GM12878 (cell line): Measurements from ENCODE around the gene FAT4. TPM values are rescaled to one million over a fixed set of nuclear protein-coding genes. Genes with fewer than 3 reads are reported as not detected.

ENCODE experiments used
- ATAC-seq: fragments of 200-7000 bp; cut with Tn5 transposase; 3 replicates; pipeline ENCODE4 v1.9.1; 2020; ENCODE audit warnings: mild to moderate bottlenecking, moderate library complexity
- BruUV-seq: library from RNA; stranded (reverse); fragments of 400-500 nt; replicated peaks from 2 replicates; lab custom pipeline; 2021; lab: Mats Ljungman, UMichigan
- CTCF ChIA-PET: fragments of 300-600 bp; sonication (Branson Sonifier 250); formaldehyde crosslinking; extraction: SDS; loops from one replicate; lab custom pipeline; 2021; ENCODE audit warnings: inconsistent platforms; lab: Yijun Ruan, JAX
- POLR2A ChIA-PET: fragments of 350-600 bp; formaldehyde crosslinking; extraction: SDS; loops from one replicate; lab custom pipeline; 2021; ENCODE audit warnings: inconsistent platforms; lab: Charles Lee
- RAD21 ChIA-PET: fragments of 300-600 bp; sonication (Branson Sonifier 250); formaldehyde crosslinking; loops from one replicate; lab custom pipeline; 2023; ENCODE audit warnings: antibody characterized with exemption; ENCODE audit not compliant: unreplicated experiment; lab: Charles Lee
- SMC1A ChIA-PET: fragments of 300-600 bp; sonication (Branson Sonifier 250); formaldehyde crosslinking; loops from one replicate; lab custom pipeline; 2023; ENCODE audit not compliant: unreplicated experiment, uncharacterized antibody; lab: Charles Lee
- DNase-seq: peaks from one replicate; pipeline ENCODE4 v3.0.0-alpha.2; 2011; ENCODE audit warnings: low read depth, low spot score
- FAIRE-seq: peaks from 3 replicates; lab custom pipeline; 2011; peaks lifted over from hg19 to GRCh38; lab: Jason Lieb, UNC
- H2AFZ ChIP-seq: 2 replicates; pipeline ENCODE4 v1.6.0; 2011; ENCODE audit warnings: low read depth, low read length, control low read depth; ENCODE audit not compliant: control insufficient read depth
- H3K27ac ChIP-seq: 2 replicates; pipeline ENCODE4 v1.5.1; 2011; ENCODE audit warnings: control low read depth; ENCODE audit not compliant: control insufficient read depth, insufficient read depth
- H3K27me3 ChIP-seq, 2 experiments: replicated peaks in 1 of 2; 2 replicates each; pipeline versions ENCODE4 v1.6.0 to v1.6.1; 2011; ENCODE audit warnings: low read length in 1 of 2; ENCODE audit not compliant: control insufficient read depth in 2 of 2, insufficient read depth in 2 of 2
- H3K36me3 ChIP-seq, 2 experiments: 2 replicates each; pipeline ENCODE4 v1.5.1; 2011; ENCODE audit warnings: low read length in 1 of 2; ENCODE audit not compliant: control insufficient read depth in 2 of 2, insufficient read depth in 2 of 2
- H3K4me1 ChIP-seq: 2 replicates; pipeline ENCODE4 v1.6.1; 2011; ENCODE audit warnings: mild to moderate bottlenecking, low read length, moderate library complexity, mixed read lengths; ENCODE audit not compliant: control insufficient read depth, insufficient read depth
- H3K4me2 ChIP-seq: 2 replicates; pipeline ENCODE4 v1.6.0; 2011; ENCODE audit warnings: control low read depth; ENCODE audit not compliant: control insufficient read depth, insufficient read depth
- H3K4me3 ChIP-seq: fragments of 200-600 bp; sonication (generic); 2 replicates; pipeline ENCODE4 v1.5.1; 2016
- H3K79me2 ChIP-seq: 2 replicates; pipeline ENCODE4 v1.6.0; 2011; ENCODE audit warnings: low read length; ENCODE audit not compliant: control insufficient read depth, insufficient read depth
- H3K9ac ChIP-seq: 2 replicates; pipeline ENCODE4 v1.8.0; 2011; ENCODE audit warnings: low read length, control low read depth, mixed read lengths; ENCODE audit not compliant: control insufficient read depth, insufficient read depth
- H3K9me3 ChIP-seq: replicated peaks from 3 replicates; pipeline ENCODE4 v1.5.1; 2011; ENCODE audit warnings: mild to moderate bottlenecking, low read length; ENCODE audit not compliant: control insufficient read depth, insufficient read depth
- H4K20me1 ChIP-seq: 2 replicates; pipeline ENCODE4 v1.6.0; 2011; ENCODE audit not compliant: control insufficient read depth, insufficient read depth
- BMI1 ChIP-seq: fragments of 450-650 bp; IDR thresholded peaks from 2 replicates; pipeline ENCODE4 v1.6.1; 2016; ENCODE audit warnings: mild to moderate bottlenecking, moderate library complexity, borderline replicate concordance
- CBFB ChIP-seq: IDR thresholded peaks from 2 replicates; pipeline ENCODE4 v1.6.1; 2016; ENCODE audit warnings: antibody characterized with exemption, low read depth
- CBX5 ChIP-seq: sonication (generic); IDR thresholded peaks from 2 replicates; pipeline ENCODE4 v1.6.1; 2016; ENCODE audit warnings: low read depth, moderate library complexity, mild to moderate bottlenecking, inconsistent platforms
- CEBPB ChIP-seq, 2 experiments: fragments of 150-350 bp in 1 of 2; IDR thresholded peaks; 2 replicates each; pipeline ENCODE4 v1.6.1; 2012 to 2014; ENCODE audit warnings: low read depth in 2 of 2, low read length in 2 of 2, borderline replicate concordance in 1 of 2, inconsistent platforms in 1 of 2
- CREM ChIP-seq: IDR thresholded peaks from 2 replicates; pipeline ENCODE4 v1.6.1; 2014; ENCODE audit warnings: antibody characterized with exemption, low read depth
- DPF2 ChIP-seq: fragments of 450-650 bp; IDR thresholded peaks from 2 replicates; pipeline ENCODE4 v1.6.1; 2017; ENCODE audit warnings: mild to moderate bottlenecking
- E2F4 ChIP-seq: IDR thresholded peaks from 2 replicates; pipeline ENCODE4 v1.6.1; 2012; ENCODE audit warnings: low read depth, low read length, improper control_type of control experiment
- ELK1 ChIP-seq: IDR thresholded peaks from 2 replicates; pipeline ENCODE4 v1.6.1; 2012; ENCODE audit warnings: low read depth, low read length, improper control_type of control experiment
- GABPA ChIP-seq: IDR thresholded peaks from 2 replicates; pipeline ENCODE4 v1.6.1; 2014; ENCODE audit warnings: antibody characterized with exemption, low read depth, mild to moderate bottlenecking, inconsistent platforms
- HDAC6 ChIP-seq: fragments of 200-600 bp; sonication (generic); IDR thresholded peaks from one replicate; pipeline ENCODE4 v1.8.0; 2017; ENCODE audit warnings: antibody characterized with exemption; ENCODE audit not compliant: unreplicated experiment
- MEF2A ChIP-seq: IDR thresholded peaks from 2 replicates; pipeline ENCODE4 v1.6.1; 2011; ENCODE audit warnings: low read depth, mild to moderate bottlenecking, low read length, moderate library complexity; ENCODE audit not compliant: insufficient read depth
- MTA2 ChIP-seq: fragments of 450-650 bp; IDR thresholded peaks from 2 replicates; pipeline ENCODE4 v1.6.1; 2016; ENCODE audit warnings: low read depth, mild to moderate bottlenecking, moderate library complexity
- NFXL1 ChIP-seq: fragments of 450-650 bp; IDR thresholded peaks from 2 replicates; pipeline ENCODE4 v1.6.1; 2017; ENCODE audit warnings: antibody characterized with exemption, mild to moderate bottlenecking, borderline replicate concordance
- NR2C1 ChIP-seq: fragments of 450-650 bp; IDR thresholded peaks from 2 replicates; pipeline ENCODE4 v1.6.1; 2017; ENCODE audit warnings: antibody characterized with exemption, mild to moderate bottlenecking, moderate library complexity
- POLR2A ChIP-seq: IDR thresholded peaks from 2 replicates; pipeline ENCODE4 v1.6.1; 2011; ENCODE audit warnings: low read depth, mild to moderate bottlenecking, low read length
- RELB ChIP-seq: fragments of 450-650 bp; IDR thresholded peaks from 2 replicates; pipeline ENCODE4 v1.6.1; 2017; ENCODE audit warnings: low read depth, mild to moderate bottlenecking, moderate library complexity
- SIX5 ChIP-seq: IDR thresholded peaks from 2 replicates; pipeline ENCODE4 v1.6.1; 2011; ENCODE audit warnings: mild to moderate bottlenecking, low read depth, low read length, moderate library complexity; ENCODE audit not compliant: severe bottlenecking
- SMAD1 ChIP-seq: fragments of 450-650 bp; IDR thresholded peaks from 2 replicates; pipeline ENCODE4 v1.6.1; 2018; ENCODE audit warnings: mild to moderate bottlenecking, low read depth; ENCODE audit not compliant: partially characterized antibody
- SUZ12 ChIP-seq: fragments of 200-600 bp; sonication (generic); IDR thresholded peaks from one replicate; pipeline ENCODE4 v1.6.1; 2018; ENCODE audit warnings: antibody characterized with exemption, mild to moderate bottlenecking; ENCODE audit not compliant: unreplicated experiment
- TAF1 ChIP-seq: IDR thresholded peaks from 2 replicates; pipeline ENCODE4 v1.6.1; 2011; ENCODE audit warnings: mild to moderate bottlenecking, low read depth, low read length, borderline replicate concordance
- USF1 ChIP-seq: IDR thresholded peaks from 2 replicates; pipeline ENCODE4 v1.6.1; 2011; ENCODE audit warnings: borderline replicate concordance, low read depth, mild to moderate bottlenecking, moderate library complexity, mixed read lengths, low read length; ENCODE audit not compliant: insufficient read depth; ENCODE audit errors: extremely low read length
- YBX1 ChIP-seq: fragments of 450-650 bp; IDR thresholded peaks from 2 replicates; pipeline ENCODE4 v1.6.1; 2016; ENCODE audit warnings: antibody characterized with exemption
- ZBED1 ChIP-seq: IDR thresholded peaks from 2 replicates; pipeline ENCODE4 v1.6.1; 2016; ENCODE audit warnings: borderline replicate concordance
- ZNF24 ChIP-seq: fragments of 450-650 bp; IDR thresholded peaks from 2 replicates; pipeline ENCODE4 v1.6.1; 2017; ENCODE audit warnings: antibody characterized with exemption, mild to moderate bottlenecking
- WGBS: methylation state at CpG from one replicate; pipeline ENCODE4 v1.1.6; 2016; ENCODE audit warnings: low lambda C conversion rate; ENCODE audit not compliant: insufficient replicate concordance, insufficient coverage; ENCODE audit errors: missing lambda C conversion rate; 5-methylcytosine and 5-hydroxymethylcytosine counted together
- in situ Hi-C: fragments of 300-500 bp; cut with MboI; formaldehyde crosslinking; loops from 9 replicates; pipeline ENCODE4 v1.14.3; 2018; ENCODE audit warnings: mixed read lengths
- intact Hi-C: fragments of 100-400 bp; cut with micrococcal nuclease; formaldehyde crosslinking; loops from one replicate; pipeline ENCODE4 v1.14.2; 2022; ENCODE audit not compliant: unreplicated experiment
- polyA plus RNA-seq, 11 experiments: library from polyadenylated mRNA; depleted of rRNA in 4 of 11; unstranded in 6 of 11; stranded (reverse) in 5 of 11; fragments of >200 nt; fragmentation: Nextera tagmentation in 4 of 11; fragmentation: Illumina TruSeq in 1 of 11; extraction: Ambion mirVana in 4 of 11; extraction: Trizol in 1 of 11; gene quantifications; 1 replicate in 1 of 11; 2 replicates in 10 of 11; pipeline versions ENCODE4 v1.2.1 to v1.2.3, GENCODE V29; 2011 to 2016; ENCODE audit warnings: inconsistent platforms in 2 of 11, missing spikeins in 2 of 11, low read depth in 1 of 11
- total RNA-seq, 4 experiments: library from RNA; depleted of rRNA in 3 of 4; stranded (reverse); fragments of >200 nt in 3 of 4; fragmentation: Illumina TruSeq in 1 of 4; extraction: Trizol in 1 of 4; gene quantifications; 2 replicates each; pipeline versions ENCODE4 v1.2.1 to v1.2.3, GENCODE V29; 2013 to 2021

The FAT4 gene
- total and polyA plus RNA-seq, 10 of the 15 experiments (the other 5 are each of a cell fraction or from before 2014, with no cell fraction given): 0.03 TPM; not detected in 9

GRCh38 chr4:125325733-125326132 is 11.0 kb downstream of the FAT4 start (continued):
- no peak for TF ChIP-seq E2F4
- no peak for TF ChIP-seq CBX5
- no peak for TF ChIP-seq CBFB
- no peak for TF ChIP-seq POLR2A
- TF ChIP-seq HDAC6: no peak
- no peak for TF ChIP-seq GABPA
- TF ChIP-seq CREM: no peak
- no peak for TF ChIP-seq ZBED1
- TF ChIP-seq NFXL1: no peak
- TF ChIP-seq SUZ12: no peak
- TF ChIP-seq ZNF24: no peak
- TF ChIP-seq SIX5: no peak
- TF ChIP-seq, all 136 proteins: peak for 0

GRCh38 chr4:125331116-125331515 is 16.4 kb downstream of the FAT4 start:
- Histone ChIP-seq H3K9ac (no peak overlapping the region), H4K20me1 (no peaks in the 10 kb centered on the region), H3K9me3 (no peaks in the 10 kb centered on the region), H3K4me1 (no peaks in the 10 kb centered on the region), H3K4me3 (no peak overlapping the region), H3K27ac (no peak overlapping the region), H3K36me3 (no peaks in the 10 kb centered on the region), H3K79me2 (no peaks in the 10 kb centered on the region), H3K4me2 (no peak overlapping the region), H3K27me3 (no peaks in the 10 kb centered on the region), H2AFZ (no peak overlapping the region)
- ChIA-PET SMC1A (interaction anchor here (0.9 kb wide), 2 partner anchors 10 to 53 kb away, joined by 3 read pairs; no protein-coding TSS in a partner anchor), RAD21 (no interaction called here), CTCF (no interaction called here), POLR2A (no interaction called here)
- BruUV-seq: no TSS peak
- intact Hi-C loops (no loop called here), in situ Hi-C loops (no loop called here)
- ATAC-seq: no peak
- FAIRE-seq: no peak
- no peak for DNase-seq
- no peak for TF ChIP-seq YBX1
- no peak for TF ChIP-seq RELB
- TF ChIP-seq TAF1: no peak
- no peak for TF ChIP-seq MEF2A
- TF ChIP-seq BMI1: no peak
- no peak for TF ChIP-seq SMAD1
- no peak for TF ChIP-seq USF1
- no peak for TF ChIP-seq CEBPB (IDR thresholded peaks at IDR 0.05; ENCODE audit: borderline replicate concordance in 1 of 2, low read depth in 2 of 2, low read length in 2 of 2)
- TF ChIP-seq NR2C1: no peak
- TF ChIP-seq MTA2: no peak
- no peak for TF ChIP-seq ELK1
- no peak for TF ChIP-seq DPF2
- WGBS: 13% methylated on average over 2 of the region's 2 CpGs
